HG02938 (cell line): Measurements from ENCODE around the gene CA10.

Source experiments
- ATAC-seq: cut with Tn5 transposase; IDR thresholded peaks from one replicate; pipeline ENCODE4 v1.9.1; 2021; ENCODE audit warnings: mild to moderate bottlenecking, moderate library complexity; ENCODE audit not compliant: unreplicated experiment

Gene CA10

GRCh38 chr17:51890710-51891109 lies 267.8 kb downstream of the CA10 start:
- ATAC-seq, result no peak

- ATAC-seq, result no peak
Measured at GRCh38 chr17:51888816-51889215, 269.7 kb downstream of the CA10 start.

- no peak for ATAC-seq
Measured at GRCh38 chr17:51876986-51877385, 281.5 kb downstream of the CA10 start.

GRCh38 chr17:51873302-51873701 lies 285.2 kb downstream of the CA10 start:
- ATAC-seq, result no peak

DNA sequence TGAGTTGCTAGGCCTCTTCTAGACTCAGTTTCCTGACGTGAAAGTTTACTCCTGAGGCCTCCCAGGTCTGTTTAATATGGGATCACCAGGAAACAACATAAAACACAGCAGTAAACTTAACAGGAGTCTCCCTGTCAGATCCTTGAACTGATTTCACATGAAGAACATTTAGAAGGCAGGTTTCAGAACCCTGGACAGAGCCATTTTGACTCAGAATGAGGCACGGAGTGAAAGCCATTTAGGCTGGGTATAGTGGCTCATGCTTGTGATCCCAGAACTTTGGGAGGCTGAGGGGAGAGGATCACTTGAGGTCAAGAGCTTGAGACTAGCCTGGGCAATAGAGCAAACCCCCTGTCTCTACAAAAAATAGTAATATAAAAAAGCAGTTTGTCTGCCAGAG lies 289.1 kb downstream of the CA10 start:
- ATAC-seq, result no peak

DNA sequence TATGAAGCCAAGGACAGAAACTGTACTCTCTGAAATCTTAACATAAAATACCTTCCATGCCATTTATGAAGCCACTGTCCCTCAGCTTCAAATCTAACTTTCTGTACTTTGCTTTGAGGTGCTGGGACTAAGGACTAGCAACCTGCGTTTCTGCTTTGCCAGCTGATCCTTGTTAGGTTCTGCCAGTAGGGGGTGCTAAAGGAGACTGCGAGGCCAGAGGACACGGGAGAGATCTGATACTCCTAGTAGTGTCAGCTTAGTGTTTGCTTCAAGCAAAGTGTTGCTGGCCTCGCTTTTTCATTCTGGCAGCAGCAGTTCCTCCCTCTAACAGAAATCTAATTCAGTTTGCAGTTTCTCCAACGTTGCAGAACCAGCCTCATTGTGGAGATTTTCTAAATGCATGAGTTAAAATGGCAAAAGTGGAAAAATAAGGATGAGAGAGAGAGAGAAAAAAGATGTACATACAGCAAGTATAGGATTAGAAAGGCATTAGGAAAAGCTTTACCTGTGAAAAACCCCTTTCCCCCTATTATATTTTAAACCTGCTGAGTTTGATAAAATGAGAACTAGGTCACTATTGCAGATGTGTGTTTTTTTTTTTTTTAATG lies 297.5 kb downstream of the CA10 start:
- ATAC-seq, result no peak

DNA sequence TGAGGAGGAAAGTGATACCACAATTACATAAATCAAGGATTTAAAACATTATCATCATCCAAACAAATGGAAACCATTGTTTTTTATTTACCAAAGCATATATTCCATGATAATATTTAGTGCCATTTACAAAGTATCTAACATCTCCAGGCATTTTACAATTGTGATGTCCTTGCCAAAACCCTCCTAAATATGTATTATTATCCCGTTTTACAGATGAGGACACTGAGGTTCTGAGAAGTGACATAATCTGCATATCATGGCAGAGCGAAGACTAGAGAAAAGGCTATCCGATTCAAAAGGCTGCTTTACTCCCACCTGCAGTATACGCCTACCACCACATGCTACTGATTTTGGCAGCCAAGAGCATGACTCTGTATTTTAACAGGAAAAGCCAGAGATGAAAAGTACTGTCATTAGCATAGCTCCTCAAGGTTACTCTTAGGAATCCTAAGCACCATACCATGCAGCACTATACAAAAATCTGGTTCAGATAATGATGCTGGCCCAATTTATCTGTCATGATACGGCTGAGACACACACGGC lies 301.4 kb downstream of the CA10 start:
- no peak for ATAC-seq

- no peak for ATAC-seq
Measured at GRCh38 chr17:51855806-51856205, 302.7 kb downstream of the CA10 start.

- ATAC-seq, result no peak
Measured at GRCh38 chr17:51853857-51854256, 304.7 kb downstream of the CA10 start.

GRCh38 chr17:51852603-51853002 lies 305.9 kb downstream of the CA10 start:
- ATAC-seq, result no peak

DNA sequence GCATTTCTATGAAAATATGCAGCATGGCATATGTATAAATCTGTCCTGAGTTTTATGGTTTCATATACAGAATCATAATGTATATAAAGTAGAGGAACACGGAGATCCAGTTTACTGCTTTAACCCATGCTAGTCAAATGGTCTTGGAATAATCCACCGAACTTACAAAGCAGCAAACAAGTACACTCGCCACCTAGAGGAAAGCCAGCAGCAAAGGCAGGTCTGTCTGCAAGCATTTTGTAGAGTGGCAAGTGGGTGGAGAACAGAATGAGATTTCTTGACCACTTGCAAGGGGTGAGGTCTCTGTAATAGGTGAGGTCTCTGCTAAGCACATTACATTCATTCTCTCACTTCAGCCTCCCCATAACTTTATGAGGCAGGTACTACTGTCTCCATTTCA lies 308.3 kb downstream of the CA10 start:
- ATAC-seq, result no peak

DNA sequence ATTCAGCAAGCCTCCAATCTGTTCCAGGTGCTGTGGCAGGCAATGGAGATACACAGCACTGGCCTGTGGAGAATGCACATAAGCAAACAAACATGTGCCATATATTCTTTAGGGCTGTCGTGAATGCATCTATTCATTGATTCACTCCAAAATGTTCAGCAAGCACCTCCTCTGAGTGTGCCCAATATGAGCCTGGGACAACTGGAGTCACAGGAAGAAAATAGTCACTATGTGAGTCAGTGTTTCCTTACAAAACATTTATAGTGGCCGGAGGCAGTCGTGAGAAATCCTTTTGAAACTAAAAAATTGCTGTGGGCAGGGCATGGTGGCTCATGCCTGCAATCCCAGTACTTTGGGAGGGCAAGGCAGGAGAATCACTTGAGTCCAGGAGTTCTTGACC lies 310.1 kb downstream of the CA10 start:
- no peak for ATAC-seq

DNA sequence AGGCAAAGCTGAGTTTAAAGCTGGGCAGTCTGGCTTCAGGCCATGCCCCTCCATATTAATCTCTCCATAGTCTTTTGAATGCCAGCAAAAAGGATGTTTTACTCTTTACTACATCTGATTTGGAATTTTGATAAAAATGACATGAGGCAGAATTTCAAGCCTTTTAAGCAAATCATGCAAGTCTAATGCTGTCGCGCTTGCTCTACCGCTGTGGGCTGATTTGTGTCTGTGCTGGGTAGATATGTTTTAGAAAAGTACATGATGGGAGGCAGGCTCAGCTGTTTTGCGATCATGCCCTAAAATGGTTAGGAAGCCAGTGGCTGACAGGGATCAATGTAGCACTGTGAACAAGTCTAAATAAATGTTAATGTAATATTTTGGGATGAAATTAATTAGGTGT lies 311.9 kb downstream of the CA10 start:
- no peak for ATAC-seq

DNA sequence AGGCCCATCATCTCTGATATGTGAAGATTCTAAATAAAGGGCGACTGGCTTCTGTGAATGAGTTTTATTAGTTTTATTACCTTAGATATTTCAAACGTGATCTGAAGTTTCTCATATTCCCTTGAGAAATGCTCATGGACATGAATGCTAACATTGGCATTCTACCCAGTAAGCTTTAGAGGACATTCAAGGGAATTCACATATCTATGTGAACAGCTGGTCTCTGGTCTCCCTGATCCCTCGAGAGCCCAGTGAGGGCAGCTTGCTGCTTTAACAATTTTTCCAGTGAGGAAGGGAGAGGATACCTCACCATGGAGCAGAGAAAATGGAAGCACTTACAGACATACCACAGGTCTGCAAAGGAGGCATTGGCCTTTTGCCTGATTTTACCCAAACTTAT lies 312.7 kb downstream of the CA10 start:
- no peak for ATAC-seq

- no peak for ATAC-seq
Measured at GRCh38 chr17:51842763-51843162, 315.8 kb downstream of the CA10 start.

GRCh38 chr17:51841669-51842068 lies 316.8 kb downstream of the CA10 start:
- ATAC-seq, result no peak

GRCh38 chr17:51840688-51841087 lies 317.8 kb downstream of the CA10 start:
- ATAC-seq, result no peak

DNA sequence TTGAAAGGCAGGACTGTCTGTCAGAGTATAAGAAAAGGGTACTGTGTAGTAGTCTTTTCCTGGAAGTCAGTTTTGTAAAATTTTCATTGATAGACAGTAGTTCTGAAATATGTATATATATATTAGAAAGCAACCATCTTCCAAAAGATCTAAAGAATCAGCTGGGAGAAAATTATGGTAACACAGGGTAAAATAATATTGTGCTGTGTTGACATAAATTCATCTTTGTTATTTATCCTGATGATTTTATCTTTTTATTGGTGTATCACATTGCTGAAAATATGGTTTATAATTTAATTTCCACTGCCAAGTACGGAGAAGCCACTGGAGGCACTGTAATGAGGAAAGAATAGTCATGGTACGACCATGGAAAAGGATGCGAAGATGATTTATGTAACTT lies 324.9 kb downstream of the CA10 start:
- ATAC-seq, result no peak

- no peak for ATAC-seq
Measured at GRCh38 chr17:51833045-51833444, 325.5 kb downstream of the CA10 start.

DNA sequence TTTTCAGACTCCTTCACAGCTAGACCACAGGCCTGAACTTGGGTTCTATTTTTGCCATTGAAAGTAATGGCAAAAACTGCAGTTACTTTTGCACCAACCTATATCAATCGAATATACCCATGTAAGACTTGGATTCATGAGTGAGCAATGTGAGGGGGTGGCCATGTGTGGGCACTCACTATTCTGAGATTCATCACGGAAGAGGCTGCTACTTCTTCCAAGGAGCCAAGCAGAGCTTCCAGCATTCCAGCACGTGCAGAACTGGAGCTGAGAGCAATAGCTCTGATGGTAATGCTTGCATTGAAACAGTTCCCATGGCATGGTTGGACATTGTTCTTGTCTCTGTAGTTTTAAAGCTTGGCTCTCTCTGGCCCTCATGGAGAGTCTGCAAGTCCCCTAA lies 327.6 kb downstream of the CA10 start:
- ATAC-seq, result no peak

GRCh38 chr17:51830451-51830850 lies 328.1 kb downstream of the CA10 start:
- no peak for ATAC-seq

DNA sequence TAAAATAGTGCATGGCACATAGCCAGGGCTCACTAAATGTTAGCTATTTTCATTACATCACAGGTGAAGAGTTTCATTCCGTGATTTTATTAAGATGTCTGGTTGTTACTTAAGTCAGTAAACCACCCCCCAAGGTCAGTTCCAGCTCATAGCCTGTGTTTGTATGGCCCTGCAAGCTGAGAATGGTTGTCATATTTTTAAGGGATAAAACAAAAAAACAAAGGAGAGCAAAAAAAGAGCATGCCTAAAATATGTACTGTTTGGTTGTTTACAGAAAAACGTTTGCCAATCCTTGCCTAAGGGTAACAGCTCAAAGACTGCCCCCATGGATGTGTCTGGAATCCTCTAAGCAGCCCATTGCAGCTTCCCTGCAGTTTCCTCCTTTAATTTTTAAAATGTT lies 329.6 kb downstream of the CA10 start:
- ATAC-seq, result no peak

GRCh38 chr17:51827140-51827539 lies 331.4 kb downstream of the CA10 start:
- ATAC-seq, result no peak
